ENCODE measurements around the gene BABAM2.

BABAM2 gene

DNA sequence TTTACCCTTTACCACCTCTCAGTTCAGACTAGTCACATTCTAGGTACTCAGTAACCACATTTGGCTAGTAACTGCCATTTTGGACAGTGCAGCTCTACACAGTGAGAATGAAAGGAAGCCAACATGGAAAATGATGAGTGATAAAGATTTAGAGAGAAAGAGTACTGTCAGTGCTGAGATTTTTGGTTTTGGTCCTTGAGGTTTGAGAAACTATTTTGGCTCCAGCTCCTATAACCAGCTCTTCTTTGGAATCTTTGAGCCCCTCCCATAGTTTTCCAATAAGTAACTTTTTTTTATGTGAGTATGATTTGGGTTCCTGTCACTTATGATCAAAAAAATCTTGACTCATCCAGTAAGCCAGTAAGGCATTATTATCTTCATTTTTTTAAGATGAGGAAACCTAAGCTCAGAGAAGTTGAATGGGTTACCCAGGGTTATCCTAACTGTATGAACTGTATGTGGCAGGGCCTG, 173.0 kb downstream of the BABAM2 start:
- H3K4me3 ChIP-seq (ENCODE audit: low read depth, low read length), result no peak overlapping the region
- in situ Hi-C loops (cut with HindIII; ENCODE audit: low sequenced_read_pairs), result no loop called here
- no peak for DNase-seq (ENCODE audit: low read depth)
- TF ChIP-seq, protein P1, sequence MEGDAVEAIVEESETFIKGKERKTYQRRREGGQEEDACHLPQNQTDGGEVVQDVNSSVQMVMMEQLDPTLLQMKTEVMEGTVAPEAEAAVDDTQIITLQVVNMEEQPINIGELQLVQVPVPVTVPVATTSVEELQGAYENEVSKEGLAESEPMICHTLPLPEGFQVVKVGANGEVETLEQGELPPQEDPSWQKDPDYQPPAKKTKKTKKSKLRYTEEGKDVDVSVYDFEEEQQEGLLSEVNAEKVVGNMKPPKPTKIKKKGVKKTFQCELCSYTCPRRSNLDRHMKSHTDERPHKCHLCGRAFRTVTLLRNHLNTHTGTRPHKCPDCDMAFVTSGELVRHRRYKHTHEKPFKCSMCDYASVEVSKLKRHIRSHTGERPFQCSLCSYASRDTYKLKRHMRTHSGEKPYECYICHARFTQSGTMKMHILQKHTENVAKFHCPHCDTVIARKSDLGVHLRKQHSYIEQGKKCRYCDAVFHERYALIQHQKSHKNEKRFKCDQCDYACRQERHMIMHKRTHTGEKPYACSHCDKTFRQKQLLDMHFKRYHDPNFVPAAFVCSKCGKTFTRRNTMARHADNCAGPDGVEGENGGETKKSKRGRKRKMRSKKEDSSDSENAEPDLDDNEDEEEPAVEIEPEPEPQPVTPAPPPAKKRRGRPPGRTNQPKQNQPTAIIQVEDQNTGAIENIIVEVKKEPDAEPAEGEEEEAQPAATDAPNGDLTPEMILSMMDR (IDR thresholded peaks at IDR 0.05; ENCODE audit: low read depth, low read length, missing control alignments), result no peak

DNA sequence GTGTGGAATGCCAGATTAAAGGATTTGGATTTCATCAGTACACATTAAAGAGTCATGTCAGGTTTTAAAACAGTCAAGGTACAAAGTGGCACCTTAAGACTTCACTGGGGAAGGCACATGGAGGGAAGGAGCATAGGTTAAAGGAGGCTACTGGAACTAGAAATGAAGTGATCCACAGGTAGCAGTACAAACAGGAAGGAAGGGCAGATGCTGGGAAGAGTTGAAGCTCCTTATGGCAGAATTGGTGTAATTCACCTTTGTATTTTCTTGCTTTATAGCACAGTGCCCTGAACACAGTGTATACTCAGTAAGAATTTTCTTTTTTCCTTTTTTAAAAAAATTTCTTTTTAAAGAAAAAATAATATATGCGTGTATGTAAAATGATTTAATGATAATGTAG, 177.1 kb downstream of the BABAM2 start:
- TF ChIP-seq, protein P1 (IDR thresholded peaks at IDR 0.05; ENCODE audit: low read depth, low read length, missing control alignments), result no peak
- no peak for DNase-seq (ENCODE audit: low read depth)
- no peak overlapping the region for H3K4me3 ChIP-seq (ENCODE audit: low read depth, low read length)
- in situ Hi-C loops (cut with HindIII; ENCODE audit: low sequenced_read_pairs), result no loop called here

DNA sequence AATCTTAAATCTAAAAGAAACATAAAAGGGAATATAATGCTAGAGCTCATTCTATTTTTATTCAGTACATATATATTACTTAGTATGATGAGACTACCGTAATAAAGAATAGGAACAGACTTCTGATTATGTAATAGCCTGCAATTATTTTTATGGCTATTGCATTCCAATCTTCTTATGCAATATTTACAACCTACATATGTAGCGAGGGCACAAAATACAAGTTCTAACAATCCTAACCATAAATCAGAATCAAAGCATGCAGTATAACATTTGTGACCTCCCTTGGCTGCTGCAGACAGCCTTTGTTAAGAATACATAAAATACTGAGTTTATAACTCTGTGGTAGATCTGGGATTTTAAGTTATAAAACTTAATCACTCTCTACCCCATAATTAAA, 177.6 kb downstream of the BABAM2 start:
- DNase-seq (ENCODE audit: low read depth), result no peak
- in situ Hi-C loops (cut with HindIII; ENCODE audit: low sequenced_read_pairs), result no loop called here
- TF ChIP-seq, protein P1 (IDR thresholded peaks at IDR 0.05; ENCODE audit: low read depth, low read length, missing control alignments), result no peak
- no peak overlapping the region for H3K4me3 ChIP-seq (ENCODE audit: low read depth, low read length)

- TF ChIP-seq, protein P1 (IDR thresholded peaks at IDR 0.05; ENCODE audit: low read depth, low read length, missing control alignments), result no peak
- in situ Hi-C loops (cut with HindIII; ENCODE audit: low sequenced_read_pairs), result no loop called here
- no peak for DNase-seq (ENCODE audit: low read depth)
- no peak overlapping the region for H3K4me3 ChIP-seq (ENCODE audit: low read depth, low read length)
Measured at GRCh38 chr2:28068527-28068926, 178.0 kb downstream of the BABAM2 start.

DNA sequence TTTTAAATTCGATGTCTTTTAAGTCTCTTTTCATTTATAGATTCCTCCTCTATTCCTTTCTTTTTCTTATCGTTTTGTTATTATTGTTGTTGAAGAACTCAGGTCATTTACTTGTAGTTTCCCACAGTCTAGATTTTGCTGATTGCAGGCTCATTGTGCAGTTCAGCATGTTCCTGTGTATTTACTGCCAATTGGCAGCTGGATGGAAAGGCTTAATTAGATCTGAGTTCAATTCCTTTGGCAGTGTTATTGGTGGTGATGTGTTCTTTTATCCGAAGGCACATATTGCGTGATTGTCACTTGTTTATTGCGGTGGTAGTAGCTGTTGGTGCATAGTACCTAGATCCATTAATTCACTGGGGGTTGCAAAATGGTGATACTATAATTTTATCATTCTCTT, 180.7 kb downstream of the BABAM2 start:
- in situ Hi-C loops (cut with HindIII; ENCODE audit: low sequenced_read_pairs), result no loop called here

DNA sequence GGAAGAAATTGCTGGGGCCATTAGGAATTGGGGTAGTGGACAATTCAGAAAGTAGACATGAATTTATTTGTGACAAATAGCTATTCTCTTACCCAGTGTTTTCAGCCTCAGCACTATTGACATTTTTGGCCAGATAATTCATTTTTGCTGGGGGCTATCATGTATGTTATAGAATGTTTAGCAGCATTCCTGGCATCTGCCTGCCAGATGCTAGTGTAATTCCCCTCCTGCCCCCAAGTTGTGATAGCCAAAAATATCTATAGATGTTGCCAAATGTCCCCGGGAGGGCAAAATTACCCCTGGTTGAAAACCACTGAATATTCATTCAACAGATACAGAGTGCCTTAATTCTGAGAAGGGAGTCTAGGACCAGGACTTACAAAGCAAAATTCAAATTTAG, 183.6 kb downstream of the BABAM2 start:
- TF ChIP-seq, protein P1 (IDR thresholded peaks at IDR 0.05; ENCODE audit: low read depth, low read length, missing control alignments), result no peak
- no peak for DNase-seq (ENCODE audit: low read depth)
- in situ Hi-C loops (cut with HindIII; ENCODE audit: low sequenced_read_pairs), result no loop called here
- H3K4me3 ChIP-seq (ENCODE audit: low read depth, low read length), result no peak overlapping the region

More for the DNA sequence above, 180.7 kb downstream of the BABAM2 start:
- TF ChIP-seq, protein P1 (IDR thresholded peaks at IDR 0.05; ENCODE audit: low read depth, low read length, missing control alignments), result no peak
- DNase-seq (ENCODE audit: low read depth), result no peak
- H3K4me3 ChIP-seq (ENCODE audit: low read depth, low read length), result no peak overlapping the region

DNA sequence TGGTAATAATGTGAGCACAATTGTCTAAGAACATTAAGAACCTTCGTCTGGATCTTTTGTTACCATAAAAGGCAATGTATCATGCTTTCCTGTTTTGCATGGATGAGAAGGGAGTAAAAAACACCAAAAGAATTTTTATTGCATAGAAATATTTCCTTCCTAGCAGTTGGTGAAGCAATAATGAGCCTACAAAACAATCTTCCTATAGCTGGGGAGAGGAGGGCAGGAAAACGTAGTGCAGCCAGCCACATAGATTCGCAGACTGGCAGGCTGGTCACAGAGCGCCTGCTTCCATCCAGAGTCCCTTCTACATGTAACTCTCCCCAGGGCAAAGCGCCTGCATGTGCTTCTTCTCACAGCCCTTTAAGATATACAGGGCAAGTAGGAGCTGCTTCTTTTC, 190.4 kb downstream of the BABAM2 start:
- in situ Hi-C loops (cut with HindIII; ENCODE audit: low sequenced_read_pairs), result no loop called here
- H3K4me3 ChIP-seq (ENCODE audit: low read depth, low read length), result no peak overlapping the region
- TF ChIP-seq, protein P1 (IDR thresholded peaks at IDR 0.05; ENCODE audit: low read depth, low read length, missing control alignments), result no peak
- DNase-seq (ENCODE audit: low read depth), result no peak

Data from astrocyte of the cerebellum (primary cell).